ENCODE results near the gene KRT1. TPM values are rescaled to one million over a fixed set of nuclear protein-coding genes. Genes with fewer than 3 reads are reported as not detected.

The KRT1 gene
- total and polyA plus RNA-seq, 10 of the 15 experiments (the other 5 are each of a cell fraction or from before 2014, with no cell fraction given) = not detected

GRCh38 chr12:52637299-52637698 lies 42.9 kb downstream of the KRT1 start (continued):
- TF ChIP-seq ZNF687 (IDR thresholded peaks at IDR 0.05) (no peak), SIN3A (IDR thresholded peaks at IDR 0.05; ENCODE audit: low read depth, low read length) (no peak), TCF7 (IDR thresholded peaks at IDR 0.05; ENCODE audit: borderline replicate concordance) (no peak), ESRRA (IDR thresholded peaks at IDR 0.05; ENCODE audit: low read length) (no peak), RCOR1 (conservative IDR thresholded peaks at IDR 0.05; ENCODE audit: low read depth, low read length) (no peak), CTCF (IDR thresholded peaks at IDR 0.05 in 2 of 3, conservative IDR thresholded peaks at IDR 0.05 in 1 of 3; ENCODE audit: control insufficient read depth in 2 of 3, extremely low read depth in 1 of 3, insufficient read depth in 1 of 3, low read depth in 3 of 3, low read length in 3 of 3) (no peak)

All from GM12878 (cell line).